ENCODE data around the gene PLD5. TPM values are rescaled to one million over a fixed set of nuclear protein-coding genes. Genes with fewer than 3 reads are reported as not detected.

The PLD5 gene
- total RNA-seq, 1 donor: not detected

GRCh38 chr1:242556759-242557158, 32.3 kb upstream of the PLD5 start:
- TF ChIP-seq CTCF (IDR thresholded peaks at IDR 0.05; ENCODE audit: extremely low read depth, low read depth, low read length): no peak
- no peak overlapping the region for H2AFZ ChIP-seq (ENCODE audit: low read length)
- no peaks in the 10 kb centered on the region for H4K20me1 ChIP-seq (ENCODE audit: insufficient read depth, low read length)
- no peaks in the 10 kb centered on the region for H3K79me2 ChIP-seq (ENCODE audit: insufficient read depth, low read length)
- no peak overlapping the region for H3K27ac ChIP-seq (ENCODE audit: low read depth, low read length)
- H3K27me3 ChIP-seq (ENCODE audit: insufficient read depth, low read length): no peaks in the 10 kb centered on the region
- H3K4me3 ChIP-seq (ENCODE audit: insufficient read depth, low read length): no peak overlapping the region
- H3K9me3 ChIP-seq (ENCODE audit: low read depth, low read length): no peaks in the 10 kb centered on the region
- H3K36me3 ChIP-seq (ENCODE audit: insufficient read depth, low read length): no peaks in the 10 kb centered on the region
- no peak overlapping the region for H3K4me2 ChIP-seq (ENCODE audit: insufficient read depth, low read length)
- DNase-seq (ENCODE audit: insufficient read length, low spot score, missing footprints): no peak
- H3K4me1 ChIP-seq (ENCODE audit: insufficient read depth, low read length): no peaks in the 10 kb centered on the region

- Histone ChIP-seq H3K36me3 (ENCODE audit: insufficient read depth, low read length) (no peaks in the 10 kb centered on the region), H3K4me1 (ENCODE audit: insufficient read depth, low read length) (no peaks in the 10 kb centered on the region), H3K4me2 (ENCODE audit: insufficient read depth, low read length) (no peak overlapping the region), H3K9me3 (ENCODE audit: low read depth, low read length) (no peaks in the 10 kb centered on the region), H4K20me1 (ENCODE audit: insufficient read depth, low read length) (no peaks in the 10 kb centered on the region), H3K27me3 (ENCODE audit: insufficient read depth, low read length) (no peaks in the 10 kb centered on the region), H3K4me3 (ENCODE audit: insufficient read depth, low read length) (no peak overlapping the region), H3K79me2 (ENCODE audit: insufficient read depth, low read length) (no peaks in the 10 kb centered on the region), H2AFZ (ENCODE audit: low read length) (no peak overlapping the region), H3K27ac (ENCODE audit: low read depth, low read length) (no peak overlapping the region)
- no peak for DNase-seq (ENCODE audit: insufficient read length, low spot score, missing footprints)
- no peak for TF ChIP-seq CTCF (IDR thresholded peaks at IDR 0.05; ENCODE audit: extremely low read depth, low read depth, low read length)
These were observed 31.8 kb upstream of the PLD5 start for GRCh38 chr1:242556276-242556675.

- H3K4me1 ChIP-seq (ENCODE audit: insufficient read depth, low read length): no peaks in the 10 kb centered on the region
- no peak for DNase-seq (ENCODE audit: insufficient read length, low spot score, missing footprints)
- no peaks in the 10 kb centered on the region for H4K20me1 ChIP-seq (ENCODE audit: insufficient read depth, low read length)
- H3K27me3 ChIP-seq (ENCODE audit: insufficient read depth, low read length): no peaks in the 10 kb centered on the region
- no peak overlapping the region for H3K4me3 ChIP-seq (ENCODE audit: insufficient read depth, low read length)
- no peak overlapping the region for H3K27ac ChIP-seq (ENCODE audit: low read depth, low read length)
- TF ChIP-seq CTCF (IDR thresholded peaks at IDR 0.05; ENCODE audit: extremely low read depth, low read depth, low read length): no peak
- no peaks in the 10 kb centered on the region for H3K9me3 ChIP-seq (ENCODE audit: low read depth, low read length)
- H3K36me3 ChIP-seq (ENCODE audit: insufficient read depth, low read length): no peaks in the 10 kb centered on the region
- H3K4me2 ChIP-seq (ENCODE audit: insufficient read depth, low read length): no peak overlapping the region
- no peak overlapping the region for H2AFZ ChIP-seq (ENCODE audit: low read length)
- H3K79me2 ChIP-seq (ENCODE audit: insufficient read depth, low read length): no peaks in the 10 kb centered on the region
These were observed 30.1 kb upstream of the PLD5 start for GRCh38 chr1:242554577-242554976.

- no peaks in the 10 kb centered on the region for H3K79me2 ChIP-seq (ENCODE audit: insufficient read depth, low read length)
- no peaks in the 10 kb centered on the region for H3K36me3 ChIP-seq (ENCODE audit: insufficient read depth, low read length)
- no peaks in the 10 kb centered on the region for H3K27me3 ChIP-seq (ENCODE audit: insufficient read depth, low read length)
- peaks cover 2% of the 10 kb centered on the region for H3K9me3 ChIP-seq (ENCODE audit: low read depth, low read length)
- no peak overlapping the region for H3K4me2 ChIP-seq (ENCODE audit: insufficient read depth, low read length)
- no peaks in the 10 kb centered on the region for H3K4me1 ChIP-seq (ENCODE audit: insufficient read depth, low read length)
- no peak overlapping the region for H3K4me3 ChIP-seq (ENCODE audit: insufficient read depth, low read length)
- no peak for DNase-seq (ENCODE audit: insufficient read length, low spot score, missing footprints)
- no peak overlapping the region for H2AFZ ChIP-seq (ENCODE audit: low read length)
- no peak overlapping the region for H3K27ac ChIP-seq (ENCODE audit: low read depth, low read length)
- H4K20me1 ChIP-seq (ENCODE audit: insufficient read depth, low read length): no peaks in the 10 kb centered on the region
- TF ChIP-seq CTCF (IDR thresholded peaks at IDR 0.05; ENCODE audit: extremely low read depth, low read depth, low read length): no peak
These were observed 22.6 kb upstream of the PLD5 start for GRCh38 chr1:242546849-242547729.

Data from osteoblast (primary cell).